ENCODE data around the gene GHRHR. TPM values are rescaled to one million over a fixed set of nuclear protein-coding genes. Genes with fewer than 3 reads are reported as not detected.

Gene GHRHR
- total and polyA plus RNA-seq, 9 donors, result not detected

- no peaks in the 10 kb centered on the region for H3K36me3 ChIP-seq
- H3K9me3 ChIP-seq, result no peaks in the 10 kb centered on the region
- H3K27ac ChIP-seq, result no peak overlapping the region
- 8 to 11% (median 9%) methylated on average over 21 to 25 of the region's 25 CpGs for WGBS, 3 donors
- intact Hi-C loops (cut with DNase I), result no loop called here
- DNase-seq, result peak; percentile 67 to 85 (median 78)
- no peak for TF ChIP-seq EP300 (IDR thresholded peaks at IDR 0.05)
- peak; percentile 67 to 76 (median 67) for TF ChIP-seq CTCF (IDR thresholded peaks at IDR 0.05)
- H3K4me1 ChIP-seq (ENCODE audit: insufficient read depth), result peaks cover 4% of the 10 kb centered on the region
- no peaks in the 10 kb centered on the region for H3K27me3 ChIP-seq
- H3K4me3 ChIP-seq, result no peak overlapping the region
These were observed 25.1 kb upstream of the GHRHR start for GRCh38 chr7:30938435-30939316.

- no peaks in the 10 kb centered on the region for H3K27me3 ChIP-seq
- 52 to 58% (median 53%) methylated on average over 8 of the region's 8 CpGs for WGBS, 3 donors
- H3K4me3 ChIP-seq, result no peak overlapping the region
- H3K9me3 ChIP-seq, result no peaks in the 10 kb centered on the region
- no peak for DNase-seq
- intact Hi-C loops (cut with DNase I), result no loop called here
- peaks cover 4% of the 10 kb centered on the region for H3K4me1 ChIP-seq (ENCODE audit: insufficient read depth)
- no peak overlapping the region for H3K27ac ChIP-seq
- H3K36me3 ChIP-seq, result no peaks in the 10 kb centered on the region
- TF ChIP-seq POLR2A (IDR thresholded peaks at IDR 0.05), result no peak
- no peak for TF ChIP-seq CTCF (IDR thresholded peaks at IDR 0.05)
- no peak for TF ChIP-seq EP300 (IDR thresholded peaks at IDR 0.05)
These were observed 22.0 kb upstream of the GHRHR start for GRCh38 chr7:30941582-30942323.

- no peak overlapping the region for H3K4me3 ChIP-seq
- H3K27ac ChIP-seq, result no peak overlapping the region
- H3K4me1 ChIP-seq (ENCODE audit: insufficient read depth), result no peaks in the 10 kb centered on the region
- intact Hi-C loops (cut with DNase I), result no loop called here
- TF ChIP-seq CTCF (IDR thresholded peaks at IDR 0.05) (no peak), POLR2A (IDR thresholded peaks at IDR 0.05) (no peak), EP300 (IDR thresholded peaks at IDR 0.05) (no peak)
- no peaks in the 10 kb centered on the region for H3K27me3 ChIP-seq
- no peaks in the 10 kb centered on the region for H3K36me3 ChIP-seq
- no peaks in the 10 kb centered on the region for H3K9me3 ChIP-seq
- DNase-seq, result no peak
These were observed 13.6 kb upstream of the GHRHR start for GRCh38 chr7:30950197-30950596.

GRCh38 chr7:30954914-30955313, 8.8 kb upstream of the GHRHR start:
- intact Hi-C loops (cut with DNase I), result no loop called here
- DNase-seq, result no peak
- 9 to 24% (median 9%) methylated on average over 4 of the region's 4 CpGs for WGBS, 3 donors
- Histone ChIP-seq H3K9me3 (no peaks in the 10 kb centered on the region), H3K4me1 (ENCODE audit: insufficient read depth) (no peaks in the 10 kb centered on the region), H3K36me3 (no peaks in the 10 kb centered on the region), H3K27me3 (no peaks in the 10 kb centered on the region), H3K27ac (no peak overlapping the region), H3K4me3 (no peak overlapping the region)
- TF ChIP-seq CTCF (IDR thresholded peaks at IDR 0.05), result no peak
- no peak for TF ChIP-seq POLR2A (IDR thresholded peaks at IDR 0.05)
- TF ChIP-seq EP300 (IDR thresholded peaks at IDR 0.05), result no peak
